HepG2 (cell line): ENCODE results near the gene LOXL3. TPM values are rescaled to one million over a fixed set of nuclear protein-coding genes. Genes with fewer than 3 reads are reported as not detected.

Experiments
- DNMT1 ChIP-seq: sonication (generic); formaldehyde crosslinking; IDR thresholded peaks from 2 replicates; pipeline ENCODE4 v1.5.1; 2020; ENCODE audit warnings: mild to moderate bottlenecking, missing genetic modification reagents
- ETV5 ChIP-seq: IDR thresholded peaks from 2 replicates; pipeline ENCODE4 v1.6.1; 2018; ENCODE audit warnings: missing biosample characterization, missing genetic modification reagents, inconsistent platforms, borderline replicate concordance
- HNRNPL ChIP-seq: fragments of 200-400 bp; formaldehyde crosslinking; IDR thresholded peaks from 2 replicates; pipeline ENCODE4 v1.6.1; 2017; ENCODE audit warnings: mild to moderate bottlenecking, low read depth, low read length
- HOXA7 ChIP-seq: sonication (generic); formaldehyde crosslinking; IDR thresholded peaks from 2 replicates; pipeline ENCODE4 v1.8.1; 2022; ENCODE audit warnings: mild to moderate bottlenecking, missing genetic modification reagents, moderate library complexity
- NR2C2 ChIP-seq: sonication (generic); formaldehyde crosslinking; IDR thresholded peaks from 2 replicates; pipeline ENCODE4 v1.4.0; 2020; ENCODE audit warnings: missing genetic modification reagents, mild to moderate bottlenecking, moderate library complexity, borderline replicate concordance
- PHF8 ChIP-seq: sonication (generic); formaldehyde crosslinking; IDR thresholded peaks from 2 replicates; pipeline ENCODE4 v1.5.0; 2020; ENCODE audit warnings: missing genetic modification reagents
- POLR2G ChIP-seq: fragments of 200-400 bp; formaldehyde crosslinking; IDR thresholded peaks from 2 replicates; pipeline ENCODE4 v1.6.1; 2018; ENCODE audit warnings: mild to moderate bottlenecking, low read depth, low read length, moderate library complexity
- PPARG ChIP-seq: conservative IDR thresholded peaks from 2 replicates; pipeline ENCODE4 v1.6.1; 2016; ENCODE audit warnings: missing biosample characterization, missing genetic modification reagents
- RFX3 ChIP-seq: IDR thresholded peaks from 2 replicates; pipeline ENCODE4 v1.6.1; 2016; ENCODE audit warnings: missing biosample characterization, missing genetic modification reagents
- SAFB2 ChIP-seq: sonication (generic); formaldehyde crosslinking; IDR thresholded peaks from 2 replicates; pipeline ENCODE4 v1.5.1; 2020; ENCODE audit warnings: missing genetic modification reagents, low read depth, mild to moderate bottlenecking, borderline replicate concordance
- ZNF343 ChIP-seq: sonication (generic); formaldehyde crosslinking; IDR thresholded peaks from 2 replicates; pipeline ENCODE4 v1.4.0; 2020; ENCODE audit warnings: mild to moderate bottlenecking, missing genetic modification reagents
- ZNF790 ChIP-seq: sonication (generic); formaldehyde crosslinking; IDR thresholded peaks from 2 replicates; pipeline ENCODE4 v1.8.0; 2022; ENCODE audit warnings: missing genetic modification reagents, mild to moderate bottlenecking, borderline replicate concordance
- polyA plus RNA-seq, 8 experiments: library from polyadenylated mRNA; depleted of rRNA in 3 of 8; stranded (reverse) in 7 of 8; unstranded in 1 of 8; fragments of >200 nt; fragmentation: Illumina TruSeq in 4 of 8; extraction: Trizol in 4 of 8; gene quantifications; 2 replicates each; pipeline versions ENCODE4 v1.2.1 to v1.2.3, GENCODE V29; 2011 to 2016; ENCODE audit warnings: low read depth in 4 of 8, missing spikeins in 1 of 8, mixed read lengths in 1 of 8; ENCODE audit not compliant: insufficient read depth in 1 of 8
- total RNA-seq, 5 experiments: library from RNA; depleted of rRNA; stranded (reverse); fragments of >200 nt; fragmentation: Illumina TruSeq; extraction: Trizol; gene quantifications; 2 replicates each; pipeline ENCODE4 v1.2.3, GENCODE V29; 2016; ENCODE audit warnings: low read depth in 1 of 5
- TF ChIP-seq, protein P1 (sequence below): sonication (generic); formaldehyde crosslinking; IDR thresholded peaks from 2 replicates; pipeline ENCODE4 v1.4.0; 2020; ENCODE audit warnings: missing genetic modification reagents
- TF ChIP-seq, protein P2 (sequence below): sonication (generic); formaldehyde crosslinking; conservative IDR thresholded peaks from 2 replicates; pipeline ENCODE4 v1.8.1; 2023; ENCODE audit warnings: missing genetic modification reagents
- TF ChIP-seq, protein P3 (sequence below): sonication (generic); formaldehyde crosslinking; IDR thresholded peaks from 2 replicates; pipeline ENCODE4 v1.5.1; 2020; ENCODE audit warnings: mild to moderate bottlenecking, missing genetic modification reagents, moderate library complexity
- TF ChIP-seq, protein P4 (sequence below): sonication (generic); formaldehyde crosslinking; conservative IDR thresholded peaks from 2 replicates; pipeline ENCODE4 v1.4.0; 2020; ENCODE audit warnings: mild to moderate bottlenecking, missing genetic modification reagents, moderate library complexity
- TF ChIP-seq, protein P5 (sequence below): sonication (generic); formaldehyde crosslinking; IDR thresholded peaks from 2 replicates; pipeline ENCODE4 v1.8.1; 2022; ENCODE audit warnings: low read depth, mild to moderate bottlenecking, missing genetic modification reagents

Gene LOXL3
- total and polyA plus RNA-seq, 2 of the 13 experiments (the other 11 are each of a cell fraction or from before 2014, with no cell fraction given), result 0.55 to 6.5 TPM

DNA sequence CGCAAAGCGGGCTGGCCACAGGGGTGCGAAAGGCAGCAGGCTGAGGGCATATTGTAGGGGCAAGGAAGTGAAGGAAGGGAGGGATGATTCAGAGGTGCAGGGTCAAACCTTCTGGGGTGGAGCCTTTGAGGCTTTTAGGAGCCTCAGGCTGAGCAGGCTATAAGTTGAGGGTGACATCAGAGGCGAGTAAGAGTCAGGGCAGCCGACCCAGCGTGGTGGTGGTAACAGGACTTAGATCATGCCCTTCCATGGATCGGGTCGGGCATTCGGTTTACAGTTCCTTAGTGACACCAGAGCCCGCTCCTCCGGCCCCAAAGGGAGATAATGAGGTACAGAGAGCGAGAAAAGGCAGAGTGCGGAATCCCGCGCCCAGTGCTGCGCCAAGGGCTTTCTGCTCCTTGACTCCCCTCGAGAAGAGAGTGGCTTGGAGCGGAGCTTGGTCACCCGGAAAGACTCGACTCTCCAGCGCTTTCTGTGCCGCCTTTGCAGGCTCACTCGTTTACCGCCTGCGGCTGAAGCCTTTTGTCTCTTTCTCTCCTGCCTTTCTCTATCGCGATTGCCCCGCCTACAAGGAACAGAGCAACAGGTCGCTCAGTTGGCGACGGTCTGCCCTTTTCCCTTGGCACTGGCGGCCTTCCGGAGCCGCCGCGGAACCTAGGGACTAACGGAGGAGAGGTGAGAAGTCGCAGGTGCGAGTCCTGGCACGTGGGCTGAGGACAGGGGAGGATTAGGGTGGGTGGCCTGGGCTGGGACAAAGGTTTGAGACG, 55.1 kb downstream of the LOXL3 start (continued):
- TF ChIP-seq, protein P1, sequence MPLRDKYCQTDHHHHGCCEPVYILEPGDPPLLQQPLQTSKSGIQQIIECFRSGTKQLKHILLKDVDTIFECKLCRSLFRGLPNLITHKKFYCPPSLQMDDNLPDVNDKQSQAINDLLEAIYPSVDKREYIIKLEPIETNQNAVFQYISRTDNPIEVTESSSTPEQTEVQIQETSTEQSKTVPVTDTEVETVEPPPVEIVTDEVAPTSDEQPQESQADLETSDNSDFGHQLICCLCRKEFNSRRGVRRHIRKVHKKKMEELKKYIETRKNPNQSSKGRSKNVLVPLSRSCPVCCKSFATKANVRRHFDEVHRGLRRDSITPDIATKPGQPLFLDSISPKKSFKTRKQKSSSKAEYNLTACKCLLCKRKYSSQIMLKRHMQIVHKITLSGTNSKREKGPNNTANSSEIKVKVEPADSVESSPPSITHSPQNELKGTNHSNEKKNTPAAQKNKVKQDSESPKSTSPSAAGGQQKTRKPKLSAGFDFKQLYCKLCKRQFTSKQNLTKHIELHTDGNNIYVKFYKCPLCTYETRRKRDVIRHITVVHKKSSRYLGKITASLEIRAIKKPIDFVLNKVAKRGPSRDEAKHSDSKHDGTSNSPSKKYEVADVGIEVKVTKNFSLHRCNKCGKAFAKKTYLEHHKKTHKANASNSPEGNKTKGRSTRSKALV, result peak; percentile 29; the same call in 1 of the 2 replicates
- TF ChIP-seq, protein P2, sequence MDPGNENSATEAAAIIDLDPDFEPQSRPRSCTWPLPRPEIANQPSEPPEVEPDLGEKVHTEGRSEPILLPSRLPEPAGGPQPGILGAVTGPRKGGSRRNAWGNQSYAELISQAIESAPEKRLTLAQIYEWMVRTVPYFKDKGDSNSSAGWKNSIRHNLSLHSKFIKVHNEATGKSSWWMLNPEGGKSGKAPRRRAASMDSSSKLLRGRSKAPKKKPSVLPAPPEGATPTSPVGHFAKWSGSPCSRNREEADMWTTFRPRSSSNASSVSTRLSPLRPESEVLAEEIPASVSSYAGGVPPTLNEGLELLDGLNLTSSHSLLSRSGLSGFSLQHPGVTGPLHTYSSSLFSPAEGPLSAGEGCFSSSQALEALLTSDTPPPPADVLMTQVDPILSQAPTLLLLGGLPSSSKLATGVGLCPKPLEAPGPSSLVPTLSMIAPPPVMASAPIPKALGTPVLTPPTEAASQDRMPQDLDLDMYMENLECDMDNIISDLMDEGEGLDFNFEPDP (CRISPR knock-in tag), result 0 out of 2 replicates have a peak, but pooled peaks have one; percentile 85
- TF ChIP-seq NR2C2 (0 out of 2 replicates have a peak, but pooled peaks have one; percentile 4), DNMT1 (CRISPR knock-in tag) (0 out of 2 replicates have a peak, but pooled peaks have one; percentile 5), ETV5 (CRISPR knock-in tag) (no peak), HNRNPL (0 out of 2 replicates have a peak, but pooled peaks have one; percentile 22), SAFB2 (no peak), HOXA7 (no peak), PHF8 (CRISPR knock-in tag) (peak; percentile 48), POLR2G (0 out of 2 replicates have a peak, but pooled peaks have one; percentile 24), ZNF790 (CRISPR knock-in tag) (no peak), RFX3 (CRISPR knock-in tag) (no peak), PPARG (CRISPR knock-in tag) (no peak), ZNF343 (CRISPR knock-in tag) (no peak)
- TF ChIP-seq, protein P3, sequence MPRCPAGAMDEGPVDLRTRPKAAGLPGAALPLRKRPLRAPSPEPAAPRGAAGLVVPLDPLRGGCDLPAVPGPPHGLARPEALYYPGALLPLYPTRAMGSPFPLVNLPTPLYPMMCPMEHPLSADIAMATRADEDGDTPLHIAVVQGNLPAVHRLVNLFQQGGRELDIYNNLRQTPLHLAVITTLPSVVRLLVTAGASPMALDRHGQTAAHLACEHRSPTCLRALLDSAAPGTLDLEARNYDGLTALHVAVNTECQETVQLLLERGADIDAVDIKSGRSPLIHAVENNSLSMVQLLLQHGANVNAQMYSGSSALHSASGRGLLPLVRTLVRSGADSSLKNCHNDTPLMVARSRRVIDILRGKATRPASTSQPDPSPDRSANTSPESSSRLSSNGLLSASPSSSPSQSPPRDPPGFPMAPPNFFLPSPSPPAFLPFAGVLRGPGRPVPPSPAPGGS (CRISPR knock-in tag), result no peak
- TF ChIP-seq, protein P4, sequence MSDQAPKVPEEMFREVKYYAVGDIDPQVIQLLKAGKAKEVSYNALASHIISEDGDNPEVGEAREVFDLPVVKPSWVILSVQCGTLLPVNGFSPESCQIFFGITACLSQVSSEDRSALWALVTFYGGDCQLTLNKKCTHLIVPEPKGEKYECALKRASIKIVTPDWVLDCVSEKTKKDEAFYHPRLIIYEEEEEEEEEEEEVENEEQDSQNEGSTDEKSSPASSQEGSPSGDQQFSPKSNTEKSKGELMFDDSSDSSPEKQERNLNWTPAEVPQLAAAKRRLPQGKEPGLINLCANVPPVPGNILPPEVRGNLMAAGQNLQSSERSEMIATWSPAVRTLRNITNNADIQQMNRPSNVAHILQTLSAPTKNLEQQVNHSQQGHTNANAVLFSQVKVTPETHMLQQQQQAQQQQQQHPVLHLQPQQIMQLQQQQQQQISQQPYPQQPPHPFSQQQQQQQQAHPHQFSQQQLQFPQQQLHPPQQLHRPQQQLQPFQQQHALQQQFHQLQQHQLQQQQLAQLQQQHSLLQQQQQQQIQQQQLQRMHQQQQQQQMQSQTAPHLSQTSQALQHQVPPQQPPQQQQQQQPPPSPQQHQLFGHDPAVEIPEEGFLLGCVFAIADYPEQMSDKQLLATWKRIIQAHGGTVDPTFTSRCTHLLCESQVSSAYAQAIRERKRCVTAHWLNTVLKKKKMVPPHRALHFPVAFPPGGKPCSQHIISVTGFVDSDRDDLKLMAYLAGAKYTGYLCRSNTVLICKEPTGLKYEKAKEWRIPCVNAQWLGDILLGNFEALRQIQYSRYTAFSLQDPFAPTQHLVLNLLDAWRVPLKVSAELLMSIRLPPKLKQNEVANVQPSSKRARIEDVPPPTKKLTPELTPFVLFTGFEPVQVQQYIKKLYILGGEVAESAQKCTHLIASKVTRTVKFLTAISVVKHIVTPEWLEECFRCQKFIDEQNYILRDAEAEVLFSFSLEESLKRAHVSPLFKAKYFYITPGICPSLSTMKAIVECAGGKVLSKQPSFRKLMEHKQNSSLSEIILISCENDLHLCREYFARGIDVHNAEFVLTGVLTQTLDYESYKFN (CRISPR knock-in tag), result 0 out of 2 replicates have a peak, but pooled peaks have one; percentile 2
- TF ChIP-seq, protein P5, sequence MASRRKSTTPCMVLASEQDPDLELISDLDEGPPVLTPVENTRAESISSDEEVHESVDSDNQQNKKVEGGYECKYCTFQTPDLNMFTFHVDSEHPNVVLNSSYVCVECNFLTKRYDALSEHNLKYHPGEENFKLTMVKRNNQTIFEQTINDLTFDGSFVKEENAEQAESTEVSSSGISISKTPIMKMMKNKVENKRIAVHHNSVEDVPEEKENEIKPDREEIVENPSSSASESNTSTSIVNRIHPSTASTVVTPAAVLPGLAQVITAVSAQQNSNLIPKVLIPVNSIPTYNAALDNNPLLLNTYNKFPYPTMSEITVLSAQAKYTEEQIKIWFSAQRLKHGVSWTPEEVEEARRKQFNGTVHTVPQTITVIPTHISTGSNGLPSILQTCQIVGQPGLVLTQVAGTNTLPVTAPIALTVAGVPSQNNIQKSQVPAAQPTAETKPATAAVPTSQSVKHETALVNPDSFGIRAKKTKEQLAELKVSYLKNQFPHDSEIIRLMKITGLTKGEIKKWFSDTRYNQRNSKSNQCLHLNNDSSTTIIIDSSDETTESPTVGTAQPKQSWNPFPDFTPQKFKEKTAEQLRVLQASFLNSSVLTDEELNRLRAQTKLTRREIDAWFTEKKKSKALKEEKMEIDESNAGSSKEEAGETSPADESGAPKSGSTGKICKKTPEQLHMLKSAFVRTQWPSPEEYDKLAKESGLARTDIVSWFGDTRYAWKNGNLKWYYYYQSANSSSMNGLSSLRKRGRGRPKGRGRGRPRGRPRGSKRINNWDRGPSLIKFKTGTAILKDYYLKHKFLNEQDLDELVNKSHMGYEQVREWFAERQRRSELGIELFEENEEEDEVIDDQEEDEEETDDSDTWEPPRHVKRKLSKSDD, result 0 out of 2 replicates have a peak, but pooled peaks have one; percentile 70
